Pancreas (tissue), 10 donors: ENCODE data around the gene CLEC19A. TPM values are rescaled to one million over a fixed set of nuclear protein-coding genes. Genes with fewer than 3 reads are reported as not detected.
"Not testable (repeated sequence)": the region's sequence is repeated elsewhere in the genome, so short reads cannot be mapped to it uniquely, and the experiment has no call there.

Experiments used
- ATAC-seq, 4 donors: fragments of 200-7000 bp; cut with Tn5 transposase; one replicate each; pipeline versions ENCODE4 v1.8.0 to v1.9.1; 2020; ENCODE audit warnings: mild to moderate bottlenecking in 4 of 4, moderate library complexity in 4 of 4
- DNase-seq, 6 donors: peaks; one replicate each; pipeline ENCODE4 v3.0.0-alpha.2; 2020
- FAIRE-seq: peaks from 2 replicates; lab custom pipeline; 2012; peaks lifted over from hg19 to GRCh38; lab: Jason Lieb, UNC
- H3K27ac ChIP-seq, 4 donors: fragments of 200-600 bp; sonication (generic); 1 replicate in 3 of 4; 2 replicates in 1 of 4; pipeline versions ENCODE4 v1.5.0 to v1.8.0; 2020
- H3K27me3 ChIP-seq, 4 donors: fragments of 200-600 bp; one replicate each; pipeline ENCODE4 v1.8.0; 2021
- H3K36me3 ChIP-seq, 3 donors: fragments of 200-600 bp; sonication (generic) in 1 of 3; one replicate each; pipeline versions ENCODE4 v1.5.0 to v1.8.0; 2020 to 2021
- H3K4me1 ChIP-seq, 3 donors: fragments of 200-600 bp; one replicate each; pipeline ENCODE4 v1.8.0; 2021
- H3K4me3 ChIP-seq, 4 donors: fragments of 200-600 bp; sonication (generic) in 2 of 4; one replicate each; pipeline versions ENCODE4 v1.5.0 to v1.8.0; 2020 to 2021
- H3K9me3 ChIP-seq, 4 donors: fragments of 200-600 bp; one replicate each; pipeline ENCODE4 v1.8.0; 2021
- WGBS, 2 donors: extraction: QIAGEN DNeasy Blood & Tissue Kit; methylation state at CpG; one replicate each; pipeline ENCODE4 v1.1.7; 2013; 5-methylcytosine and 5-hydroxymethylcytosine counted together
- intact Hi-C, 3 donors: fragments of 100-400 bp; cut with DNase I; formaldehyde crosslinking; loops; one replicate each; pipeline versions ENCODE4 v1.11.1 to v1.14.2; 2022
- polyA plus RNA-seq, 2 donors: library from polyadenylated mRNA; stranded (reverse); fragments of 200-250 nt; gene quantifications; one replicate each; pipeline ENCODE4 v1.2.3, GENCODE V29; 2013
- total RNA-seq, 6 donors: library from RNA; stranded (reverse); fragmentation: NEBNext Ultra II Directional in 4 of 6; extraction: Animal tissue kit (Norgen Biotek cat#: 25700) in 4 of 6; gene quantifications; one replicate each; pipeline versions ENCODE4 v1.2.1 to v1.2.4, GENCODE V29; 2021 to 2023
- TF ChIP-seq, protein P1 (sequence below), 4 donors: fragments of 200-600 bp; sonication (generic) in 3 of 4; IDR thresholded peaks; one replicate each; pipeline versions ENCODE4 v1.5.0 to v1.8.0; 2021; ENCODE audit warnings: antibody characterized with exemption in 4 of 4
- donor health status: healthy with polysubstance abuse.
- donor health status: DM: no; HTN: no; CAD: no; lungs with moderate emphysema.
- donor health status: DM: no; HTN: no; CAD: no.
- donor health status: control.
- donor health status: control.
- donor health status: Bipolar disorder and iron deficiency.
- donor health status: DM: yes; HTN: yes; CAD: no.
- donor health status: DM: no; HTN: no; CAD: no.
- donor health status: DM: no; HTN: no; CAD: no.
- donor health status: DM: yes; HTN: yes; CAD: no.

The CLEC19A gene
- total and polyA plus RNA-seq, 8 donors: 0.09 TPM; not detected in 7

DNA sequence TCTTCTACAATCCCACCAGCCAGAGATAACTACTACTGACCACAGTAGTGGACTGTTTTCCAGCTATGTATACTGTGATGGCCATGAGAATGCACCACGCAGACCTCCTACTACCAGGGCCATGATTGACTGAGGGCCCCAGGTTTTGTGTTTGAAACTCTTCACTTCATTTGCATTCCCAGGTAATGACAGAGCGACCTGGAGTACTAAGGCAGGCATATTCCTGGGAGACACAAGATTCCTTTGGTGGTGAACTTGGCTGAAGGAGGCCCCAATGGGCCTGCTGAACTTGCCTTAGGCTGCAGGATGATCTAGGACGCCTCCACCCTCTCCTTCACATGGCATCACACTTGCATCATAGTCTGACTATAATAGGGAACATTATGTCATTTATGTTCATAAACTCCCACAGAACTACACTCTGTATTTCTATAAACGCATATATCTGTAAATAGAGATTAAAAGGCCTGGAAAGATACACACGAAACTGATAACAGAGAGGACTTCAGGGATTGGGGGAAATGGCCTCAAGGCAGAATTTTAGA lies 30.4 kb downstream of the CLEC19A start:
- Histone ChIP-seq H3K27me3 (no peaks in the 10 kb centered on the region), H3K27ac (no peak overlapping the region), H3K36me3 (no peaks in the 10 kb centered on the region), H3K9me3 (no peaks in the 10 kb centered on the region), H3K4me1 (no peaks in the 10 kb centered on the region), H3K4me3 (no peak overlapping the region)
- no peak for DNase-seq
- intact Hi-C loops: no loop called here
- 66 to 71% methylated on average over 5 of the region's 5 CpGs for WGBS, 2 donors
- TF ChIP-seq, protein P1, sequence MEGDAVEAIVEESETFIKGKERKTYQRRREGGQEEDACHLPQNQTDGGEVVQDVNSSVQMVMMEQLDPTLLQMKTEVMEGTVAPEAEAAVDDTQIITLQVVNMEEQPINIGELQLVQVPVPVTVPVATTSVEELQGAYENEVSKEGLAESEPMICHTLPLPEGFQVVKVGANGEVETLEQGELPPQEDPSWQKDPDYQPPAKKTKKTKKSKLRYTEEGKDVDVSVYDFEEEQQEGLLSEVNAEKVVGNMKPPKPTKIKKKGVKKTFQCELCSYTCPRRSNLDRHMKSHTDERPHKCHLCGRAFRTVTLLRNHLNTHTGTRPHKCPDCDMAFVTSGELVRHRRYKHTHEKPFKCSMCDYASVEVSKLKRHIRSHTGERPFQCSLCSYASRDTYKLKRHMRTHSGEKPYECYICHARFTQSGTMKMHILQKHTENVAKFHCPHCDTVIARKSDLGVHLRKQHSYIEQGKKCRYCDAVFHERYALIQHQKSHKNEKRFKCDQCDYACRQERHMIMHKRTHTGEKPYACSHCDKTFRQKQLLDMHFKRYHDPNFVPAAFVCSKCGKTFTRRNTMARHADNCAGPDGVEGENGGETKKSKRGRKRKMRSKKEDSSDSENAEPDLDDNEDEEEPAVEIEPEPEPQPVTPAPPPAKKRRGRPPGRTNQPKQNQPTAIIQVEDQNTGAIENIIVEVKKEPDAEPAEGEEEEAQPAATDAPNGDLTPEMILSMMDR (IDR thresholded peaks at IDR 0.05): no peak
- no peak for ATAC-seq
- no peak for FAIRE-seq

DNA sequence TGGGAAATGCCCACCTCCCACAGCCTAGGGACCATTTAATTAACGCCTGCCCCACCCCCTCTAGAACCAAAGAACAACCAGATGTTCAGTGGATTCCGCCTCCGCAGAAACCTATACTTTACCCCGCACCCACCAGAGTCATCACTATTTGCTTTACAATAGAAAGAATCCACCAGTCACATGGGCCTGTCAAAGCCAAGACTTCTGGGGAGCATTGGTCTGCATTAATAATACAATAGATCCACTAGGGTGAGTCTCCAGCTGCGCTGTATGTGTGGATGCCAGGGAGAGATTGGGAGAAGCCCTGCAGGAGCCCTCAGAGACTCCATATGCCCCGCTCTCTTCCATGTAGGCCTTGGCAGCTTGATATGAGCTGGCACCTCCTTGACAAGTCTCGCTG lies 31.3 kb downstream of the CLEC19A start:
- intact Hi-C loops: no loop called here
- H3K36me3 ChIP-seq: no peaks in the 10 kb centered on the region
- ATAC-seq (no peak), DNase-seq (no peak), FAIRE-seq (no peak)
- no peaks in the 10 kb centered on the region for H3K27me3 ChIP-seq
- H3K9me3 ChIP-seq: no peaks in the 10 kb centered on the region
- H3K4me1 ChIP-seq: no peaks in the 10 kb centered on the region
- H3K4me3 ChIP-seq: no peak overlapping the region
- WGBS, 2 donors: 62 to 72% methylated on average over 7 of the region's 7 CpGs
- H3K27ac ChIP-seq: no peak overlapping the region
- TF ChIP-seq, protein P1 (IDR thresholded peaks at IDR 0.05): no peak

DNA sequence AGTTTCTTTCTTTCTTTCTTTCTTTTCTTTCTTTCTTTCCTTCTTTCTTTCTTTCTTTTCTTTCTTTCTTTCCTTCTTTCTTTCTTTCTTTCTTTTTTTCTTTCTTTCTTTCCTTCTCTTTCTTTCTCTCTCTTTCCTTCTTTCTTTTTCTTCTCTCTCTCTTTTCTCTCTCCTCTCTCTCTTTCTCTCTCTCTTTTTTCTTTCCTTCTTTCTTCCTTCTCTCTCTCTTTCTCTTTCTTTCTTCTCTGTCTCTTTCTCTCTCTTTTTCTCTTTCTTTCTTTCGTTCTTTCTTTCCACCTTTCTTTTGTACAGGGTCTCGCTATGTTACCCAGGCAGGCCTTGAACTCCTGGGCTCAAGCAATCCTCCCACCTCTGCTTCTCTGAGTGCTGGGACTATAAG lies 35.7 kb downstream of the CLEC19A start:
- H3K36me3 ChIP-seq, FAIRE-seq, H3K9me3 ChIP-seq, H3K4me1 ChIP-seq, H3K27me3 ChIP-seq, H3K27ac ChIP-seq, ATAC-seq, DNase-seq, H3K4me3 ChIP-seq, intact Hi-C loops: not testable (repeated sequence)
- WGBS, 2 donors: 65 to 71% methylated on average over 2 of the region's 2 CpGs

DNA sequence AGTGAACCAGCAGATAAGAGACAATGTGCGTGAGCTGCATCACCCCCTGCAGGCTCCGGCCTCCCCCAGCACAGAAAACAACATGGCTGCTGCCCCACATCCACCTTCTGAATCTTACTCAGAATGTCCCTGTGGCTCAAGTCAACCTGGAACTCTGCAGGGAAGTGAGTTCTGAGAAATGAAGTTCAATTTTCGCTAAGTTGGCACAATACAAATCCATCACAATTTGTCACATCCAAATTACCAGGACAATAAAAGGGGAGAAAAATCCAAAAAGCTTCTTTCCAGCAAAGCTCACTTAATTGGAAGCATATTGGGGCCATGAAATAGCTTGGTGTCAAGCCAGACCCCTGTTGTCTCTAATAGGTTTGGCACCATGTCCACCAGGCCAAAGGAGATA lies 38.1 kb downstream of the CLEC19A start:
- Histone ChIP-seq H3K36me3 (no peaks in the 10 kb centered on the region), H3K4me1 (no peaks in the 10 kb centered on the region), H3K9me3 (no peaks in the 10 kb centered on the region), H3K27ac (no peak overlapping the region), H3K4me3 (no peak overlapping the region), H3K27me3 (no peaks in the 10 kb centered on the region)
- ATAC-seq: no peak
- DNase-seq: no peak
- intact Hi-C loops: no loop called here
- WGBS, 2 donors: 52 to 74% methylated on average over 3 of the region's 3 CpGs
- TF ChIP-seq, protein P1 (IDR thresholded peaks at IDR 0.05): no peak
- no peak for FAIRE-seq

DNA sequence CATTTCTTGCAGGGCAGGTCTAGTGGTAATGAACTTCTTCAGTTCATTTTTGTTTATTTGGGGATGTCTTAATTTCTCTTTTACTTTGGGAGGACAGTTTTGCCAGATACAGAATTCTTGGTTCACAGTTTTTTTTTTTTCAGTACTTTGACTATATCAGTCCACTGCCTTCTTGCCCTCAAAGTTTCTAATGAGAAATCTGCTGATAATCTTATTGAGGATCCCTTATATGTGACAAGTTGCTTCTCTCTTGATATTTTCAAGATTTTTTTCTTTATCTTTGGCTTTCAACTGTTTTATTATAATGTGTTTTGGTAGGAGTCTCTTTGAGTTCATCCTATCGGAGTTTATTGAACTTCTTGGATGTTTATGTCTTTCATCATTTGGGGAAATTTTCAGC lies 42.8 kb downstream of the CLEC19A start:
- Histone ChIP-seq H3K4me1 (no peaks in the 10 kb centered on the region), H3K4me3 (no peak overlapping the region), H3K27me3 (no peaks in the 10 kb centered on the region), H3K27ac (no peak overlapping the region), H3K9me3 (no peaks in the 10 kb centered on the region), H3K36me3 (no peaks in the 10 kb centered on the region)
- intact Hi-C loops: no loop called here
- WGBS, 2 donors: 86 to 90% methylated on average over 1 of the region's 1 CpG
- ATAC-seq (no peak), FAIRE-seq (no peak), DNase-seq (no peak)
- TF ChIP-seq, protein P1 (IDR thresholded peaks at IDR 0.05): no peak
